Astrocyte (in vitro differentiated cells and primary cell): ENCODE data around the gene IGSF23. TPM values are rescaled to one million over a fixed set of nuclear protein-coding genes. Genes with fewer than 3 reads are reported as not detected.

ENCODE experiments used
- DNase-seq: peaks from one replicate; pipeline ENCODE4 v3.0.0-alpha.2; 2010; ENCODE audit warnings: low read depth
- FAIRE-seq: peaks from 2 replicates; lab custom pipeline; 2011; peaks lifted over from hg19 to GRCh38; lab: Jason Lieb, UNC
- H2AFZ ChIP-seq: 2 replicates; pipeline ENCODE4 v1.6.0; 2012; ENCODE audit warnings: low read depth, low read length, inconsistent platforms
- H3K27ac ChIP-seq: 2 replicates; pipeline ENCODE4 v1.5.1; 2011; ENCODE audit warnings: low read depth, low read length, inconsistent platforms
- H3K27me3 ChIP-seq: 2 replicates; pipeline ENCODE4 v1.6.0; 2011; ENCODE audit warnings: low read length, inconsistent platforms; ENCODE audit not compliant: insufficient read depth
- H3K36me3 ChIP-seq: 2 replicates; pipeline ENCODE4 v1.5.1; 2011; ENCODE audit warnings: low read length, inconsistent platforms; ENCODE audit not compliant: insufficient read depth
- H3K4me1 ChIP-seq: 2 replicates; pipeline ENCODE4 v1.5.1; 2011; ENCODE audit warnings: low read length, inconsistent platforms; ENCODE audit not compliant: insufficient read depth
- H3K4me2 ChIP-seq: 2 replicates; pipeline ENCODE4 v1.6.0; 2012; ENCODE audit warnings: low read length, inconsistent platforms
- H3K4me3 ChIP-seq: 2 replicates; pipeline ENCODE4 v1.5.1; 2011; ENCODE audit warnings: low read depth, mild to moderate bottlenecking, low read length, inconsistent platforms; ENCODE audit not compliant: insufficient read depth
- H3K79me2 ChIP-seq: 2 replicates; pipeline ENCODE4 v1.6.0; 2012; ENCODE audit warnings: mild to moderate bottlenecking, low read length, inconsistent platforms; ENCODE audit not compliant: insufficient read depth
- H3K9ac ChIP-seq: 2 replicates; pipeline ENCODE4 v1.6.0; 2012; ENCODE audit warnings: mild to moderate bottlenecking, low read length, inconsistent platforms
- H3K9me3 ChIP-seq: 2 replicates; pipeline ENCODE4 v1.5.1; 2012; ENCODE audit warnings: low read depth, mild to moderate bottlenecking, low read length, inconsistent platforms; ENCODE audit not compliant: insufficient read depth
- H4K20me1 ChIP-seq: 2 replicates; pipeline ENCODE4 v1.6.0; 2012; ENCODE audit warnings: low read length, inconsistent platforms; ENCODE audit not compliant: insufficient read depth
- H3K27ac Mint-ChIP-seq: one replicate; pipeline ENCODE4 v1.8.0; 2021; ENCODE audit warnings: mild to moderate bottlenecking, mixed read lengths; ENCODE audit not compliant: unreplicated experiment
- H3K27me3 Mint-ChIP-seq: one replicate; pipeline ENCODE4 v1.8.0; 2021; ENCODE audit warnings: low read depth, mixed read lengths; ENCODE audit not compliant: unreplicated experiment
- H3K36me3 Mint-ChIP-seq: one replicate; pipeline ENCODE4 v1.8.0; 2021; ENCODE audit warnings: low read depth, mixed read lengths; ENCODE audit not compliant: unreplicated experiment
- H3K4me1 Mint-ChIP-seq: one replicate; pipeline ENCODE4 v1.8.0; 2021; ENCODE audit warnings: low read depth, mixed read lengths; ENCODE audit not compliant: unreplicated experiment
- H3K4me3 Mint-ChIP-seq: one replicate; pipeline ENCODE4 v1.8.0; 2021; ENCODE audit warnings: mild to moderate bottlenecking, moderate library complexity, mixed read lengths; ENCODE audit not compliant: unreplicated experiment
- H3K9me3 Mint-ChIP-seq: one replicate; pipeline ENCODE4 v1.8.0; 2021; ENCODE audit warnings: mild to moderate bottlenecking, mixed read lengths; ENCODE audit not compliant: unreplicated experiment
- EZH2 ChIP-seq: IDR thresholded peaks from 2 replicates; pipeline ENCODE4 v1.6.1; 2012; ENCODE audit warnings: mild to moderate bottlenecking, low read length, inconsistent platforms; ENCODE audit not compliant: insufficient read depth
- total RNA-seq: library from RNA; stranded (reverse); gene quantifications from 2 replicates; pipeline ENCODE4 v1.2.1, GENCODE V29; 2021
- TF ChIP-seq, protein P1 (sequence below): IDR thresholded peaks from 2 replicates; pipeline ENCODE4 v1.5.1; 2011; ENCODE audit warnings: low read depth, mild to moderate bottlenecking, inconsistent platforms, low read length, moderate library complexity; ENCODE audit not compliant: insufficient read depth

Gene IGSF23
- total RNA-seq, 1 donor from 2014 or later, result not detected

DNA sequence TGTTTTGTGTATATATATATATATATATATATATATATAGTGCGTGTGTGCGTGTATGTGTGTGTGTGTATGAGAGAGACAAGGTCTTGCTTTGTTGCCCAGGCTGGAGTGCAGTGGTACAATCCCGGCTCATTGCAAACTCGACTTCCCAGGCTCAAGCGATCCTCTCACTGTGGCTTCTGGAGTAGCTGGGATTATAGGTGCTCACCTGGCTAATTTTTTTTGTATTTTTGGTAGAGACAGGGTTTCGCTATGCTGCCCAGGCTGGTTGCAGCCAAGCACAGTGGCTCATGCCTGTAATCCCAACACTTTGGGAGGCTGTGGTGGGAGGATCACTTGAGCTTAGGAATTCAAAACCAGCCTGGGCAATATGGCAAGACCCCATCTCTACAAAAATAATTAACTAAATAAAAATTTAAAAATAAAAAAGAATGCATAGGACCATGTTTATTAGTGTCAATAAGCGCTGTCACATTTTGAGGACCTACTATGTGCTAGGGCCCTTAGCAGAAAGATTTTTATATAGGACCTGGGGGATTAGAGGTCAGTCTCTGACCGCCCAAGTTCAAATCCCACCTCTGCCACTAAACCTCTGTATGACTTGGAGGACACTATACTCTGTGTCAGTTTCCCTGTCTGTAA lies 32.2 kb downstream of the IGSF23 start:
- FAIRE-seq, result no peak
- H3K9me3 ChIP-seq, result no peaks in the 10 kb centered on the region
- no peaks in the 10 kb centered on the region for H3K27me3 ChIP-seq
- H3K4me1 ChIP-seq, result peaks cover 24% of the 10 kb centered on the region
- H3K4me3 ChIP-seq, result peak overlapping the region; percentile 22
- peaks cover 63% of the 10 kb centered on the region for H3K79me2 ChIP-seq
- H3K27ac ChIP-seq, result no peak overlapping the region
- peak overlapping the region; percentile 81 for H3K4me3 Mint-ChIP-seq
- peaks cover 19% of the 10 kb centered on the region for H3K36me3 ChIP-seq
- H3K27me3 Mint-ChIP-seq, result peaks cover 3% of the 10 kb centered on the region
- peaks cover 13% of the 10 kb centered on the region for H3K36me3 Mint-ChIP-seq
- TF ChIP-seq, protein P1, sequence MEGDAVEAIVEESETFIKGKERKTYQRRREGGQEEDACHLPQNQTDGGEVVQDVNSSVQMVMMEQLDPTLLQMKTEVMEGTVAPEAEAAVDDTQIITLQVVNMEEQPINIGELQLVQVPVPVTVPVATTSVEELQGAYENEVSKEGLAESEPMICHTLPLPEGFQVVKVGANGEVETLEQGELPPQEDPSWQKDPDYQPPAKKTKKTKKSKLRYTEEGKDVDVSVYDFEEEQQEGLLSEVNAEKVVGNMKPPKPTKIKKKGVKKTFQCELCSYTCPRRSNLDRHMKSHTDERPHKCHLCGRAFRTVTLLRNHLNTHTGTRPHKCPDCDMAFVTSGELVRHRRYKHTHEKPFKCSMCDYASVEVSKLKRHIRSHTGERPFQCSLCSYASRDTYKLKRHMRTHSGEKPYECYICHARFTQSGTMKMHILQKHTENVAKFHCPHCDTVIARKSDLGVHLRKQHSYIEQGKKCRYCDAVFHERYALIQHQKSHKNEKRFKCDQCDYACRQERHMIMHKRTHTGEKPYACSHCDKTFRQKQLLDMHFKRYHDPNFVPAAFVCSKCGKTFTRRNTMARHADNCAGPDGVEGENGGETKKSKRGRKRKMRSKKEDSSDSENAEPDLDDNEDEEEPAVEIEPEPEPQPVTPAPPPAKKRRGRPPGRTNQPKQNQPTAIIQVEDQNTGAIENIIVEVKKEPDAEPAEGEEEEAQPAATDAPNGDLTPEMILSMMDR, result no peak
- TF ChIP-seq EZH2, result no peak
- peaks cover 2% of the 10 kb centered on the region for H3K4me1 Mint-ChIP-seq
- no peak overlapping the region for H3K9ac ChIP-seq
- peak overlapping the region; percentile 82 for H3K4me2 ChIP-seq
- H3K27ac Mint-ChIP-seq, result no peak overlapping the region
- H3K9me3 Mint-ChIP-seq, result no peaks in the 10 kb centered on the region
- DNase-seq, result no peak
- H2AFZ ChIP-seq, result no peak overlapping the region
- H4K20me1 ChIP-seq, result peaks cover 57% of the 10 kb centered on the region

DNA sequence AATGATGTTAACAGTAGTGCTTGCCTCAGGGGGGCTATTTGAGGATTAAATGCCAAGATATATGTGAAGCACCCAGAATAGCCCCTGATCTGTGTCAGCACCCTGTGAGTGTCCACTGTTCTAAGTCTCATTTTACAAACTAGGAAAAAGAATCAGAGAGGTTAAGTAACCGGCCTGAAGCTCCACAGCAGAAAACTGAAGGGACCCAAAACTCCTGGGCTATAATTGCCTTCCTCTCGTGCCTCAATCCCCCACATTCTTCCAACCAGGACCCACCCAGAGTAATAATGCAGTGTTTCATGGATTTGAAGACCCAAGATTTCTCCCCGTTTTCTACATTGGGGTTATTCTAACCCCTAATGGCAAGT lies 32.7 kb downstream of the IGSF23 start:
- TF ChIP-seq EZH2, result no peak
- TF ChIP-seq, protein P1, result no peak
- no peak overlapping the region for H3K9ac ChIP-seq
- no peaks in the 10 kb centered on the region for H3K9me3 Mint-ChIP-seq
- no peak overlapping the region for H2AFZ ChIP-seq
- DNase-seq, result no peak
- H3K27me3 Mint-ChIP-seq, result peaks cover 3% of the 10 kb centered on the region
- peaks cover 22% of the 10 kb centered on the region for H3K36me3 ChIP-seq
- peaks cover 66% of the 10 kb centered on the region for H3K79me2 ChIP-seq
- H3K4me2 ChIP-seq, result peak overlapping the region; percentile 82
- H3K27ac Mint-ChIP-seq, result no peak overlapping the region
- H3K9me3 ChIP-seq, result no peaks in the 10 kb centered on the region
- peaks cover 24% of the 10 kb centered on the region for H3K4me1 ChIP-seq
- FAIRE-seq, result no peak
- H3K4me3 Mint-ChIP-seq, result peak overlapping the region; percentile 21
- peaks cover 14% of the 10 kb centered on the region for H3K36me3 Mint-ChIP-seq
- peaks cover 2% of the 10 kb centered on the region for H3K4me1 Mint-ChIP-seq
- H3K27me3 ChIP-seq, result no peaks in the 10 kb centered on the region
- H4K20me1 ChIP-seq, result peaks cover 62% of the 10 kb centered on the region
- no peak overlapping the region for H3K4me3 ChIP-seq
- no peak overlapping the region for H3K27ac ChIP-seq

DNA sequence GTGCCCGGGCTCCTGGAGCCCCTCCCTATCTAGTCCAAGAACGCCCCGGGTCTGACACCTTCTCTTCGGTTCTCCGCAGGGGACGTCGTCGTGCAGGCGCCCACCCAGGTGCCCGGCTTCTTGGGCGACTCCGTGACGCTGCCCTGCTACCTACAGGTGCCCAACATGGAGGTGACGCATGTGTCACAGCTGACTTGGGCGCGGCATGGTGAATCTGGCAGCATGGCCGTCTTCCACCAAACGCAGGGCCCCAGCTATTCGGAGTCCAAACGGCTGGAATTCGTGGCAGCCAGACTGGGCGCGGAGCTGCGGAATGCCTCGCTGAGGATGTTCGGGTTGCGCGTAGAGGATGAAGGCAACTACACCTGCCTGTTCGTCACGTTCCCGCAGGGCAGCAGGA lies 33.8 kb downstream of the IGSF23 start:
- Histone ChIP-seq H3K36me3 (peaks cover 33% of the 10 kb centered on the region), H3K79me2 (peaks cover 72% of the 10 kb centered on the region), H3K9ac (no peak overlapping the region), H4K20me1 (peaks cover 70% of the 10 kb centered on the region), H3K4me3 (no peak overlapping the region), H3K4me1 (peaks cover 24% of the 10 kb centered on the region), H3K27me3 (no peaks in the 10 kb centered on the region), H3K9me3 (no peaks in the 10 kb centered on the region), H3K4me2 (no peak overlapping the region), H3K27ac (no peak overlapping the region), H2AFZ (no peak overlapping the region)
- Mint-ChIP-seq H3K27me3 (peaks cover 3% of the 10 kb centered on the region), H3K36me3 (peaks cover 20% of the 10 kb centered on the region), H3K4me1 (peaks cover 2% of the 10 kb centered on the region), H3K9me3 (no peaks in the 10 kb centered on the region), H3K4me3 (no peak overlapping the region), H3K27ac (no peak overlapping the region)
- FAIRE-seq (no peak), DNase-seq (no peak)
- TF ChIP-seq EZH2, result no peak
- TF ChIP-seq, protein P1, result no peak
